Measurements from ENCODE around the gene ST8SIA6. TPM values are rescaled to one million over a fixed set of nuclear protein-coding genes. Genes with fewer than 3 reads are reported as not detected.

ST8SIA6 gene
- total RNA-seq, 1 experiment from 2014 or later: 0.57 TPM

DNA sequence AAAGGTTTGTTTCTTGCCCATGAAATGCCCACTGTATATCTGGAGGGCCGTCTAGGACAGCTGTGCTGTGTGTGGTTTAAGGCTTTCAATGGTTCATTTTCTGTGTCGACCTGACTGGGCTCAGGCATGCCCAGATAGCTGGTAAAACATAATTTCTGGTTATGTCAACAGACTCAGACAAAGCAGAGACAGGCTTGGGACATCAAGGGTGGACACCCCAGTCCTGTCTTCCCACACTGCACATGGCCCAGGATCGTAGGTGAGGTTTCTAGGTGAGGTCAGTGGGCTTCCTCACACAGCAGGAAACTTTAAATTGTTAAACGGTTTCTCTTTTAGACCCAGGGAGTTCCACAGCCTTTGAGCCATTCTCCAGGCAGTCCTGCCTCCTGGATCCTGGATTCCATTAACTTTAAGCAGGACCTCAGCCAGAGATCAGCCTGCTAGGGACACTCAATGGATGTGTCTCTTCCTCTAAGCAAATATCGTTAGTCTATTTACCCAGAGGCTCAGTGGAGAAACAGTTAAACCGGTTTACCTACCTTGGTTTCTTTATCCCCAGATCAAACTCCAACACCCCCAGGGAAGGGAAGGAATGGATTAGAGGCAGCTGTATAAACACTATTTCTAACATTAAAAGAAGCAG lies 66.4 kb downstream of the ST8SIA6 start:
- peak; percentile 3 for DNase-seq (ENCODE audit: low read depth)

DNA sequence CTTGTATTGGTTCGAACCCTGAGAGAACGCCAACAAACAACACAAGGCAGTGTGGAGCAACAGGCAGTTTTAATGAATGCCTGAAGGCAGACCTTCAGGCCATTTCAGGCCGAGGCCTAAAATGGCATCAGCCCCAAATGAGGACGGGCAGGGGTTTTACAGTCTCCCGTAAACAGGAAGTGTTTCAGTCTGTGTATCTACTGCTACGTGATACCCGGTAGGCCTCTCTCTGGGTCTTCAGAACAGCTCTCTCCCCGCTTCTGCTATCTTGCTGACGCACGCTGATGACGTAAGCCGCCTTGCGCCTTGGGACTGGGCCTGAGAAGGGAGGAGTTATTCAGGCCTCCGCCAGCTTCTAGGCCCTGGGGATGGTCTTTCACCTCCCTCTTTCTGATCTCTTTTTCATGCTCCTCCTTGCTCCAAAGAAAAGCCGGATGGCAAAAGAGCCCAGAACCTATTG lies 67.7 kb downstream of the ST8SIA6 start:
- no peak for DNase-seq (ENCODE audit: low read depth)

DNA sequence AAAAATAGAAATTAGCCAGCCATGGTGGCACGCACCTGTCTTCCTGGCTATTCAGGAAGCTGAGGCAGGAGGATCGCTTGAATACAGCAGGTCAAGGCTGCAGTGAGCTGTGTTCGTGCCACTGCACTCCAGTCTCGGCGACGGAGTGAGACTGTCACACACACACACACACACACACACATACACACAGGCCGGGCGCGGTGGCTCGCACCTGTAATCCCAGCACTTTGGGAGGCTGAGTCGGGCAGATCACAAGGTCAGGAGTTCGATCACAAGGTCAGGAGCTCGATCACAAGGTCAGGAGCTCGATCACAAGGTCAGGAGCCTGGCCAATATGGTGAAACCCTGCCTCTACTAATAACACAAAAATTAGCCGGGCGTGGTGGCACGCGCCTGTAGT lies 68.4 kb downstream of the ST8SIA6 start:
- DNase-seq (ENCODE audit: low read depth): no peak

DNA sequence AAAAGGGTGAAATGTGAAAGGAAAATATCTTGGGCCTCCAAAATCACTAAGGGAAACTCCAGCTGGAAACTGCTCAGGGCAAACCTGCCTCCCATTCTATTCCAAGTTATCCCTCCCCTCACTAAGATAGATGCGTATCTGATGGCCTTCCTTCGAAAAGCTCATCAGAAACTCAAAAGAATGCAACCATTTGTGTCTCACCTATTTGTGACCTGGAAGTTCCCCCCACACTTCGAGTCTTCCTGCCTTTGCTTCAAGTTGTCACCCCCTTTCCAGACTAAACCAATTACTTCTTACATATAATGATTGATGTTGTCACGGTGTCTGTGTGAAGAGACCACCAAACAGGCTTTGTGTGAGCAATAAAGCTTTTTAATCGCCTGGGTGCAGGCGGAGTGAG lies 69.3 kb downstream of the ST8SIA6 start:
- DNase-seq (ENCODE audit: low read depth): no peak

DNA sequence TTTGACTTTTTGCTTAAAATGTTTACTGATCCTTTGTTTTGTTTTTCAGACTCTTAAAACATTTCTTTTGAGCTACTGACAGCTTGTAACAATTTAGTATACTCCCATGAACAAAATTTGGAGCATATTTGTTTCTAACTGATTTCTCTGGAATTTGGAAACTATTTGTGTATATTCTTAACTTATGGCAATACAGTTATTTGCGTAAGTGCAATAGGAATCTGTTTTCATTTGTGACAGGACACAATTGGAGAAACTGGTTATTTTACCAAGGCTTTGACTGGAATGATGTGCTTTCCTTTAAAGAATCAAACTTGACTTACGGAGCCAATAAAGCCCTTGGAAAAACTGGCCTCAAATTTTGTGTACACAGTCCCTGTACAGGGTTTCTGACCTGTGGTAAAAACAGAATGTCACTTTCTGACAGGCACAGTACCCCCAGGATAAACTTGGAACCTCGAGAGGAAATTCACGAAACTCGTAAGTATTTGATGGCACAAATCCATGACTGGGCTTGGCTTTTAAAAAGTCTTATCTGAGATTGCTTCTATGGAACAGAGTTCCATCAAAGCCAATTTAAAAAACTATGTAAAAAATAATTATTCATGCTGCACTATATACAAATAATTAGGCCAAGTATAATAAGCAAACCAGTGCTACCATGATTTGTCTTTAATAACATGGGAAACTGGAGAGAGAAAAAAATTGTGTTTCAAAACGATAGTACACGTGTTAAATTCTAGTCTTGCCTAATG lies 70.4 kb downstream of the ST8SIA6 start:
- no peak for DNase-seq (ENCODE audit: low read depth)

DNA sequence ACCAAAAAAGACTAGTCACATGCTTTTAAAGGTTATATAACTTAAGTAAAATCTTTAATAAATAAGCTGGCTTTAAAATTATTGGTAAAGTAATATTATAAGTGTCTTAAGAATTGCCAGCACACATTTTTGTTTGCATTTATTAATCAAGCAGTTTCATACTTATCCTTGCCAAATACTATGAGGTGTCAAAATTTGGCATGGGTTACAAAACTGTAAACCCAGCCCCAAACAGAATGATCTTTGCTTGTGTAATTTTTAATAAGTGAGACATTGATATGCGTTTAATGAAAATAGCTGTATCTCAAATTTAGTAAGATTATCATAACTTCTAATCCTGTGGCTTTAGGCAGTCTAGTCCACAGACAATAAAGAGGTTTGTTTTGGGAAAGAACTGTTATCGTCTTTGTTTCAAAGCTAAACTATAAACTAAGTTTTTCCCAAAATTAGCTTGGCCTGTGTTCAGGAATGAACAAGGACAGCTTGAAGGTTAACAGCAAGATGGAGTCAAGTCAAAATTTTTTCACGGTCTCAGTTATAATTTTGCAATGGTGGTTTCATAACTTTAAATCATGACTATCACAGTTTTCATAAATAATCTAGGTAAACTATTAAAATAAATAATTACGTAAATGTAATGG lies 72.8 kb downstream of the ST8SIA6 start:
- DNase-seq (ENCODE audit: low read depth): no peak

DNA sequence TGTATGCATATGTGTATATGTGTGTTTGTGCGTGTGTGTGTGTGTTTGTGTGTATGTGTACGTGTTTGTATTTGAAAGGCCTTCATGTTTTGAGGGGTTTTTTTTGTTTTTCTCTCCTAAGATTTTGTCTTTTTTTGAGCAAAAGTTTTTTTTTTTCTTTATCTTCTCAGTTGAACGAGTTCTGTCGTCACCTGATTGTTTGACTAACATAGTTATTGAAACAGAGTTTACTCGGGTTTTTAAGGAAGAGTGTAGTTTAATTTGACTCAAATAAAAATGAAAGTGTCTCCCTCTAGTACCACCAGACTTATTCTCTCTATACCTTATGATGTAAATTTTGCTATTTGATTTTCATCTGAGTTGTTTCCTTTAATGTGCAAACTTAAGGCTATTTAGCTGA lies 73.5 kb downstream of the ST8SIA6 start:
- DNase-seq (ENCODE audit: low read depth): no peak

DNA sequence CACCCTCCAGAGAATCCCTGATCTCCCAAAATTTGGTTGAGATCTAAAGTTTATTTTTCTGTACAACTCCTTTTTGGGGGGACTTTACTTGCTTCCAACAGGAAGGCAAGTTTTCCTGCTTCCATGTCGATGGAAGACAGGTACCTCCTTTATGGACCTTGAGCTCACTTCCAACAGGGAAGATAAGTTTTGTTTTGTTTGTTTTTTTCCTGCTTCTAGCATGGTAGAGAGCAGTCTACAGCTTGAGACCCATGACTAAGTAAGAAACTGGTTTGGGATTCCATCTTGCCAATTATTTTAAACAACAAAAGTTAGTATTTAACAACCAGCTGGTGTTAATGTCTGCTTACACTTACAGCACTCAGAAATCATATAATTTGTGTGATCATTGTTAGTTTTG lies 74.4 kb downstream of the ST8SIA6 start:
- DNase-seq (ENCODE audit: low read depth): no peak

DNA sequence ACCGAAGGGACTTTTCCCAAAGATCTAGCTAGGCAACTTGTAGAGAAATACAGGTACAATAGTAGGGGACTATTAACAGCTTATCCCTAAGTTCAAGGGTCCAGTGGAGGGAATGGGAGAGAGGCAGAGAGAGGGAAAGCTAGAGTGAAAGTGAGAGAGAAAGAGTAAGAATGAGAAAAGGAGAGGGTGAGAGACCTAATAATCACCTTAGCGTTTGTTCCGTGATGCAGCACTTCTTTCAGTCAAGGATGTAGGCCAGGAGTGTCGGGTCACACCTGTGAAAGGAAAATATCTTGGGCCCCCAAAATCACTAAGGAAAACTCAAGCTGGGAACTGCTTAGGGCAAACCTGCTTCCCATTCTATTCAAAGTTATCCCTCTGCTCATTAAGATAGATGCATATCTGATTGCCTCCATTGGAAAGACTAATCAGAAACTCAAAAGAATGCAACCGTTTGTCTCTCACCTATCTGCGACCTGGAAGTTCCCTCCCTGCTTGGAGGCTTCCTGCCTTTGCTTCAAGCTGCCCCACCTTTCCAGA lies 75.2 kb downstream of the ST8SIA6 start:
- DNase-seq (ENCODE audit: low read depth): no peak

DNA sequence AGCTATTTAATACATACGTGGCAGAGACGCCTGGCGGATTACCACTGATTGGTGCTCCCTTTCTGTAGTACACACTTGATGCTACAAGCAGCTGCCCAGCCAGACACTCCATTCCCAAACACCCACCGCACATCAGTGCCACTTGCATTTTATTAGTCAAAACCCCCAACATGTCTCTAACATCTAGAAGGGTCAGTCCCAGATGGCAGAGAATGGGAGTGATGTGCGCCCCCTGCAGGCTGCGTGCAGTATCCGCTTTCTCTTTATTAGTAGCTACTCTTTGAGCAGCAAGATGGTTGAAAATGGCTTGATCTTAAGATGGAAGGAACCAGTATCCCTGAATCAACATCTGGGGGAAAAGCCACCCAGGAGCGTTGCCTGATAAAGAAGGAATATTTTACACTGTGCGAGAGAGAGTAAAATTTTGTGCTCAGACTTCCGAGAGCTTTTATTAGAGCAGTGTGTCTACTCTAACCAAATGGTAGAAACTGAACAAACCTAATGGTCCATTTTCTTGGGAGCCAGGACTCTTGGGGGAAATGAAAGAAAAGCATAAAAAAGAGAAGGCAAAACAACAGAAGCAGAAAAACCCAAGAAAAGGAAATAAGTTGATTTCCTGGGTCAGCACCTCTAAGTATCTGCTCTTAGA lies 78.3 kb downstream of the ST8SIA6 start:
- DNase-seq (ENCODE audit: low read depth): peak; percentile 4

DNA sequence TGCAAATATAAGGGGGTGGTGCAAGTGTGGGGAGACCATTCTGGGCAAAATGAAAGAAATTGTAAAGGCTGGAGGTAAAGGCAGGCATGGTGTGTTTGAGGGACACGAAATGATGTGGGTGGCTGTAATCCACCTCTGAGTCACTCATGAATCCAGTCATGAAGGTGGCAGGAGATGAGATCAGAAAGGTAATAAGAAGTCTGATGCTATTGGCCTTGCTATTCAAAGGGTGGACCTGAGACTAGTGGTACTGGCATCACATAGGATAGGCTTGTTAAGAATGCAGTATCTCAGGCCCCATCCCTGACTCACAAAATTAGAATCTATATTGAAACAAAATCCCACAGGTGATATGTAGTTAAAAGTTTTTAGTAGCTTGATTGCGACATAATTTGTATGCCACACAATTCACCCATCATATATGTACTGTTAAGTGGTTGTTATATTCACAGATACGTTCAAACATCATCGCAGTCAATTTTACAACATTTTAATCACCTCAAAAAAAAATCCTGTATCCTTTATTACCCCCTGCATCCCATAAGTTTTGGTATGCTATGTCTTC lies 85.6 kb downstream of the ST8SIA6 start:
- no peak for DNase-seq (ENCODE audit: low read depth)

DNA sequence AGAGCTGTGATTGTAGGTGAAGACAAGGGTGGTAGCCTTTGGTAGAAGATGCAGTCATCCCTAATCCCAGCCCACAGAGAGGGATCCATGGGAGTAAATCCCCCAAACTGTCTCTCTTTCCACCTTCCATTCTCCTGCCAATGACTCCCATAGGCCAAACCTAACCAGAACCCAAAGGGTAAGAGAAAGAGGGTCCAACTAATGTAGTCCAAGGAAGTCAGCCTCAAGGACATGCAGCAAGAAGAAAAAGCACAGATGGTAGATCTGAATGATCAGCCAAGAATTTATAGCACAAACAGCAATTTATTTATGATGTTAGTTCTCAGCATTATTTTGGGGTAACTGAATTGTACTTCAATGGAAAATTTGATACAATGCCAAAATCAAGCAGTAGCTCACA lies 87.7 kb downstream of the ST8SIA6 start:
- DNase-seq (ENCODE audit: low read depth): no peak

DNA sequence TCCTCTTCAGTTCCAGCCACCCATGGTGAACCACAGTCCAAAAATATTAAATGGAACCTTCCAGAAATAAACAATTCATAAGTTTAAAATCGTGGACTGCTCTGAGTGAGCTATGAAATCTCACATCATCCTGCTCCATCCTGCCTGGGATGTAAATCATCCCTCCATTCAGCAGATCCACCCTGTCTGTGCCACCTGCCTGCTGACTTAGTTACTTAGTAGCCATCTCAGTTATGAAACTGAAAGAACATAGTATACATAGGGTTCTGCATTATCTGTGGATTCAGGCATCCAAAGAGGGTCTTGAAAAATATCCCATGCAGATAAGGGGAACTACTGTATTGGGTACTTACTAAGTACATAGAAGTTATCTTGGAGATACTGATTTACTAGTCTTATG lies 89.0 kb downstream of the ST8SIA6 start:
- DNase-seq (ENCODE audit: low read depth): no peak

DNA sequence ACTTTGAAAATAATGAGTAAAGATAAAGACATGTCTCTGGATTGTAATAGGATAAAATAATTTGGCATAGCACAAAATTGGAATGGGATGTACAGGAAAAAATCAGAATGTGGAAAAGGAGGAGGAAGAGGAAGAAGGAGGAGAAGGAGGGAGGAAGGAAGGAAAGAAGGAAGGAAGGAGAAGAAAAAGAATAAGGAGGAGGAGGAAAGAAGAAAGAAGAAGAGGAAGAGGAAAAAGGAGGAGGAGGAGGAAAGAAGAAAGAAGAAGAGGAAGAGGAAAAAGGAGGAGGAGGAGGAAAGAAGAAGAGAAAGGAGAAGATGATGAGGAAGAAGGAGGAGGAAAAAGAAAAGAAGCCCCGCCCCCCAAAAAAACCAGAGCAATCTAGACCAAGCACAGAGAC lies 95.9 kb downstream of the ST8SIA6 start:
- DNase-seq (ENCODE audit: low read depth): no peak

DNA sequence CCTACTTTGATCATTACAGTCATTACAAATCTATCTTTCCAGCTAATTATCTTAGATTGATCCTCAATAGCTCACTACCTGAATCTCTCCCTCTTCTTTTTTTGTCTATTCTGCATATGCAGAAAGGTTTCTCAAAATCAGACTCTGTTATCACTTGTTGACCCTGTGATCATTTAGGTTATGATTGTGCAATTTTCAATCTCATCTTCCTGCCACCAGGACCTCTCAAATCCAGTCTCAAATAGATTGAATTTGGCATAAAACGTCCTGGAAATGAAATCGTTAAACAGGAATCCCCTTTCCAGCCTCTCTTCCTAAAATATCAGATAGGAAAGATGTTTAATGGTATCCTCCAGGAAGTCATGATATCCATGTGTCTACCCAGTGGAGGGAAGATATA lies 96.6 kb downstream of the ST8SIA6 start:
- no peak for DNase-seq (ENCODE audit: low read depth)

DNA sequence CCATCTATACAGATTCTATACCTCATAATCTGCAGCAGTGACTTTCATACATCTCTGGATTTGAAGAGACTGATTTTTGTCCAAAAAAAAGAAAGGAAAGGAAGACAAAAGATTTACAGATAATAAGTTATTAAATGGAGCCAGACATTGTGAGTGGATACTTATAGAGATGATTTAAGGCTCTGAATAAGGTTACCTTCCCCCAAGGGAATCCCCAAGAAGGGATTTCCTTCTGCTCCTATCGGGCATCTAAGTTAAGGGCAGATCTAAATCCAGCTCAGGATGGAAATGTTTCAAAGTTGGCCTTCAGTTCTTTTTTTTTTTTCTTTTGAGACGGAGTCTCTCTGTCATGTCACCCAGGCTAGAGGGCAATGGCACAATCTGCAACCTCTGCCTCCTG lies 97.6 kb downstream of the ST8SIA6 start:
- no peak for DNase-seq (ENCODE audit: low read depth)

DNA sequence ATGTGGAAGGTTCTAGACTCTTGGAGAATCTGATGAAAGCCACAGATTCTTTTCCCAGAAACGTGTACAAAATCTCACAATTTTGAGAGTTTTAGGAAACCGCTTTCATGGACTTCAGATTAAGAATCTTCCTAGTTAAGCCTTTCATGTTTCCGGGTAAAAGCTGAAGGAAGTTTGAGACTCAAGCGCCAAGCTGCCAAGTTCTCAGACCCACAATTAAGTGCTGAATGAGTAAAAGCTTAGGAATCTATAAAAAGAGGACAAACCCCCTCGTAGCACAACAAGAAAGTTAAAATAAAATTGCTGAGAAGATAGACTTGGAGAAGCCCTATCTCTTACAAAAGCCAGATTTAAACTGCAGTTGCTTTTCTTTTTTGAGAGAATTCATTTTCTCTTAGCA lies 99.6 kb downstream of the ST8SIA6 start:
- DNase-seq (ENCODE audit: low read depth): no peak

DNA sequence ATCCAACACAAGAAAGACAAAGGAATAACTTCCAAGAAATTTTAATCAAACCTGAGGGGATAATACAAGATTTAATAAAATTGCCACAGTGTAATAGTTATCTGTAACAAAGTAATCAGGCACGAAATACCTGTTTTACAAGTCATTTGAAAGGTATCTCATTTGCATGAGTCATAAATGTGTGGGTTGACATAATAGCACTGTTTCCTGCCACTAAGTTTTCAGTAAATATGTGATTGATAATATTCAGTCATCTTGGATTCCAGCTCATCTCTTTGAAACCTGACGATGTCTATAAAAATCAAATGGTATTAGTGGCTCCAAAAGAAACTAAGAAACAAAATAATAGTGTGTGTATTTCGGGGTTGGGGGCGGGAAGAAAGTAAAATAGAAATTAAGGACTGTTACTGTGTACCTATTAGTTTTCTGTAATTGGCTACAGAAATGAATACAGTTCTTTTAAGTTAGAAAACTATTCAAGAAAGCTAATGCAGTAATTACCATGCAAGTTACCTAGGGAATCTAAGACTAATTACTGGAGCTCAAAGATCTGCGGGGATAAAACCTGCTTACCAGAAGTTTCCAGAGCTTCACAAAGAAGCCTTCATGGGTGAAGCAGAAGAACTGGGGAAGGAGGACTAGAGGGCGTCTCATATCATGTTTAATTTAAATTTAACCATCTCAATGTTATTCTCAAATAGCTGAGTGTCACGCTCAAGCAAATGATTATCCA lies 100.7 kb downstream of the ST8SIA6 start:
- no peak for DNase-seq (ENCODE audit: low read depth)

DNA sequence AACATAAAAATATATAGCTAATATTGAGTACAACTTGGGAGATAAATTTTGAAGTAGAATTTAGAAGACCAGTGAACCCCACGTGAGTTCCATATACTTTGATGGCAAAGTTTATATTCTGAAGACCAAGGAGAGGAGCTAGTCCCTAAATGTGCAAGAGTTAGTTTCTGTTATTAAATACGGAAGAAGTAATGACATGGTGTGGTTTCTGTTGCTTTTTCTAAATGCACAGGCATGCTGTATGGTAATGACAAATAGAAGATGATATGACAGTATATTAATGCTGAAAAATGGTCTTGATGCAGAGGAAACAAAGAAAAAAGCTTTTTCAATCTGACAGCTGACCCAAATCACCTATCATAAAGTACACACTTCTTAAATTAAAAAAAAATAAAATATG lies 101.8 kb downstream of the ST8SIA6 start:
- no peak for DNase-seq (ENCODE audit: low read depth)

DNA sequence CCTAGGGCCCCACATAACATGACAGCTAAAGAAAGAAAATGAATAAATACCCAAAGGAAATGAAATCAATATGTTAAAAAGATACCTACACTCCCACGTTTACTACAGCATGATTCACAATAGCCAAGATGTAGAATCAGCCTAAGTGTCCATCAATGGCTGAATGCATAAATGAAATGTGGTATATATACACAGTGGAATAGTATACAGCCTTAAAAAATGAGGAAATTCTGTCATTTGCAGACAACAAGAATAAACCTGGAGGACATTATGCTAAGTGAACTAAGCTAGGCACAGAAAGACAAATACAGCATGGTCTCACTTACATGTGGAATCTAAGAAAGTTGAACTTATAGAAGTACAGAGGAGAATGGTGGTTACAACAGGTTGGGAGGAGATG lies 102.9 kb downstream of the ST8SIA6 start:
- no peak for DNase-seq (ENCODE audit: low read depth)

DNA sequence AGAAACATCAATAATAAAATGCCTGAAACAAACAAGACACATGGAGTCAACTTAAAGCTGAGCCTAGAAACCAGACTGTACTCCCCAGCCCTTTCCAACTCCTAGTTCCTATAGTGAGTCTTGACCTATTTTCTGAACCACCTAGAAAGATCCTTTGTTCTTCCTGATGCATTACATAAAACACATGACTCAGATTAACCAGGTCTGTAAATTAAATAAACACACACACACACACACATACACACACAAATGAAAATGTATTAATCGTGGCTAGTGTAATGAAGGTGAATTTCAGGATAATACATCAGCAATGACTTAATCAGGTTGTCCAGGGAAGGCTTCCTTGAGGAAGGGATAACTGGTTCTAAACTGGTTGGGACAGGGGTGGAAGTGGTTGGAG lies 104.7 kb downstream of the ST8SIA6 start:
- no peak for DNase-seq (ENCODE audit: low read depth)

Measured in LHCN-M2 (cell line).